ENCODE measurements around the gene ELL2. TPM values are rescaled to one million over a fixed set of nuclear protein-coding genes. Genes with fewer than 3 reads are reported as not detected.

Gene ELL2
- total and polyA plus RNA-seq, 2 of the 13 experiments (the other 11 are each of a cell fraction or from before 2014, with no cell fraction given), result 78.9 to 97.1 TPM

DNA sequence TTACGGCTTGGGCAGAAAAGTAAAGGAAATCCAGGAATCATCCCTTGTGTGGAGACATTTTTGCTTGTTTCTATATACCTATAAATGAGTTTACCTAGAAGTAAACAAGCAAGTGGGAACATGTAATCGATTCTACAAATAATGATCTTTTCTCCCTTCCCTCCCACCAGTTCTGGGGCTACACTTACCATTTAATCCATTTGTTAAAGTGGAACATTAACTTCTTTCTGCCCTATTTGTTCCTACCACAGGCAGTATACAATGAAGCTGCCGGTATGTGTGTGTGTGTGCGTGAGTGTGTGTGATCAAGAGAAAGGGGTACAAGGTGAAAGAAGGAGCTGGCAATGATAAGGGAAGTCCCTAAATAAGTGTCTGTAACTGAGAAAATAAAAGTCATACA, 26.4 kb upstream of the ELL2 start (continued):
- TF ChIP-seq, protein P1, sequence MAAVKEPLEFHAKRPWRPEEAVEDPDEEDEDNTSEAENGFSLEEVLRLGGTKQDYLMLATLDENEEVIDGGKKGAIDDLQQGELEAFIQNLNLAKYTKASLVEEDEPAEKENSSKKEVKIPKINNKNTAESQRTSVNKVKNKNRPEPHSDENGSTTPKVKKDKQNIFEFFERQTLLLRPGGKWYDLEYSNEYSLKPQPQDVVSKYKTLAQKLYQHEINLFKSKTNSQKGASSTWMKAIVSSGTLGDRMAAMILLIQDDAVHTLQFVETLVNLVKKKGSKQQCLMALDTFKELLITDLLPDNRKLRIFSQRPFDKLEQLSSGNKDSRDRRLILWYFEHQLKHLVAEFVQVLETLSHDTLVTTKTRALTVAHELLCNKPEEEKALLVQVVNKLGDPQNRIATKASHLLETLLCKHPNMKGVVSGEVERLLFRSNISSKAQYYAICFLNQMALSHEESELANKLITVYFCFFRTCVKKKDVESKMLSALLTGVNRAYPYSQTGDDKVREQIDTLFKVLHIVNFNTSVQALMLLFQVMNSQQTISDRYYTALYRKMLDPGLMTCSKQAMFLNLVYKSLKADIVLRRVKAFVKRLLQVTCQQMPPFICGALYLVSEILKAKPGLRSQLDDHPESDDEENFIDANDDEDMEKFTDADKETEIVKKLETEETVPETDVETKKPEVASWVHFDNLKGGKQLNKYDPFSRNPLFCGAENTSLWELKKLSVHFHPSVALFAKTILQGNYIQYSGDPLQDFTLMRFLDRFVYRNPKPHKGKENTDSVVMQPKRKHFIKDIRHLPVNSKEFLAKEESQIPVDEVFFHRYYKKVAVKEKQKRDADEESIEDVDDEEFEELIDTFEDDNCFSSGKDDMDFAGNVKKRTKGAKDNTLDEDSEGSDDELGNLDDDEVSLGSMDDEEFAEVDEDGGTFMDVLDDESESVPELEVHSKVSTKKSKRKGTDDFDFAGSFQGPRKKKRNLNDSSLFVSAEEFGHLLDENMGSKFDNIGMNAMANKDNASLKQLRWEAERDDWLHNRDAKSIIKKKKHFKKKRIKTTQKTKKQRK (IDR thresholded peaks at IDR 0.05; ENCODE audit: low read length), result no peak
- TF ChIP-seq, protein P2, sequence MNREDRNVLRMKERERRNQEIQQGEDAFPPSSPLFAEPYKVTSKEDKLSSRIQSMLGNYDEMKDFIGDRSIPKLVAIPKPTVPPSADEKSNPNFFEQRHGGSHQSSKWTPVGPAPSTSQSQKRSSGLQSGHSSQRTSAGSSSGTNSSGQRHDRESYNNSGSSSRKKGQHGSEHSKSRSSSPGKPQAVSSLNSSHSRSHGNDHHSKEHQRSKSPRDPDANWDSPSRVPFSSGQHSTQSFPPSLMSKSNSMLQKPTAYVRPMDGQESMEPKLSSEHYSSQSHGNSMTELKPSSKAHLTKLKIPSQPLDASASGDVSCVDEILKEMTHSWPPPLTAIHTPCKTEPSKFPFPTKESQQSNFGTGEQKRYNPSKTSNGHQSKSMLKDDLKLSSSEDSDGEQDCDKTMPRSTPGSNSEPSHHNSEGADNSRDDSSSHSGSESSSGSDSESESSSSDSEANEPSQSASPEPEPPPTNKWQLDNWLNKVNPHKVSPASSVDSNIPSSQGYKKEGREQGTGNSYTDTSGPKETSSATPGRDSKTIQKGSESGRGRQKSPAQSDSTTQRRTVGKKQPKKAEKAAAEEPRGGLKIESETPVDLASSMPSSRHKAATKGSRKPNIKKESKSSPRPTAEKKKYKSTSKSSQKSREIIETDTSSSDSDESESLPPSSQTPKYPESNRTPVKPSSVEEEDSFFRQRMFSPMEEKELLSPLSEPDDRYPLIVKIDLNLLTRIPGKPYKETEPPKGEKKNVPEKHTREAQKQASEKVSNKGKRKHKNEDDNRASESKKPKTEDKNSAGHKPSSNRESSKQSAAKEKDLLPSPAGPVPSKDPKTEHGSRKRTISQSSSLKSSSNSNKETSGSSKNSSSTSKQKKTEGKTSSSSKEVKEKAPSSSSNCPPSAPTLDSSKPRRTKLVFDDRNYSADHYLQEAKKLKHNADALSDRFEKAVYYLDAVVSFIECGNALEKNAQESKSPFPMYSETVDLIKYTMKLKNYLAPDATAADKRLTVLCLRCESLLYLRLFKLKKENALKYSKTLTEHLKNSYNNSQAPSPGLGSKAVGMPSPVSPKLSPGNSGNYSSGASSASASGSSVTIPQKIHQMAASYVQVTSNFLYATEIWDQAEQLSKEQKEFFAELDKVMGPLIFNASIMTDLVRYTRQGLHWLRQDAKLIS (CRISPR knock-in tag; IDR thresholded peaks at IDR 0.05), result no peak
- TF ChIP-seq, protein P3, sequence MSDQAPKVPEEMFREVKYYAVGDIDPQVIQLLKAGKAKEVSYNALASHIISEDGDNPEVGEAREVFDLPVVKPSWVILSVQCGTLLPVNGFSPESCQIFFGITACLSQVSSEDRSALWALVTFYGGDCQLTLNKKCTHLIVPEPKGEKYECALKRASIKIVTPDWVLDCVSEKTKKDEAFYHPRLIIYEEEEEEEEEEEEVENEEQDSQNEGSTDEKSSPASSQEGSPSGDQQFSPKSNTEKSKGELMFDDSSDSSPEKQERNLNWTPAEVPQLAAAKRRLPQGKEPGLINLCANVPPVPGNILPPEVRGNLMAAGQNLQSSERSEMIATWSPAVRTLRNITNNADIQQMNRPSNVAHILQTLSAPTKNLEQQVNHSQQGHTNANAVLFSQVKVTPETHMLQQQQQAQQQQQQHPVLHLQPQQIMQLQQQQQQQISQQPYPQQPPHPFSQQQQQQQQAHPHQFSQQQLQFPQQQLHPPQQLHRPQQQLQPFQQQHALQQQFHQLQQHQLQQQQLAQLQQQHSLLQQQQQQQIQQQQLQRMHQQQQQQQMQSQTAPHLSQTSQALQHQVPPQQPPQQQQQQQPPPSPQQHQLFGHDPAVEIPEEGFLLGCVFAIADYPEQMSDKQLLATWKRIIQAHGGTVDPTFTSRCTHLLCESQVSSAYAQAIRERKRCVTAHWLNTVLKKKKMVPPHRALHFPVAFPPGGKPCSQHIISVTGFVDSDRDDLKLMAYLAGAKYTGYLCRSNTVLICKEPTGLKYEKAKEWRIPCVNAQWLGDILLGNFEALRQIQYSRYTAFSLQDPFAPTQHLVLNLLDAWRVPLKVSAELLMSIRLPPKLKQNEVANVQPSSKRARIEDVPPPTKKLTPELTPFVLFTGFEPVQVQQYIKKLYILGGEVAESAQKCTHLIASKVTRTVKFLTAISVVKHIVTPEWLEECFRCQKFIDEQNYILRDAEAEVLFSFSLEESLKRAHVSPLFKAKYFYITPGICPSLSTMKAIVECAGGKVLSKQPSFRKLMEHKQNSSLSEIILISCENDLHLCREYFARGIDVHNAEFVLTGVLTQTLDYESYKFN (CRISPR knock-in tag; conservative IDR thresholded peaks at IDR 0.05), result peak; percentile 86
- no peak for TF ChIP-seq PRPF4 (IDR thresholded peaks at IDR 0.05; ENCODE audit: low read depth, low read length, poor library complexity, severe bottlenecking)
- peak; percentile 69; the same call in 1 of the 2 replicates for TF ChIP-seq HDAC2 (CRISPR knock-in tag; IDR thresholded peaks at IDR 0.05)
- 0 out of 2 replicates have a peak, but pooled peaks have one; percentile 25 for TF ChIP-seq ZNF878 (CRISPR knock-in tag; IDR thresholded peaks at IDR 0.05)
- no peak for TF ChIP-seq SRY (CRISPR knock-in tag; IDR thresholded peaks at IDR 0.05)
- TF ChIP-seq TBX2 (CRISPR knock-in tag; IDR thresholded peaks at IDR 0.05; ENCODE audit: borderline replicate concordance), result peak; percentile 79
- TF ChIP-seq, protein P4, sequence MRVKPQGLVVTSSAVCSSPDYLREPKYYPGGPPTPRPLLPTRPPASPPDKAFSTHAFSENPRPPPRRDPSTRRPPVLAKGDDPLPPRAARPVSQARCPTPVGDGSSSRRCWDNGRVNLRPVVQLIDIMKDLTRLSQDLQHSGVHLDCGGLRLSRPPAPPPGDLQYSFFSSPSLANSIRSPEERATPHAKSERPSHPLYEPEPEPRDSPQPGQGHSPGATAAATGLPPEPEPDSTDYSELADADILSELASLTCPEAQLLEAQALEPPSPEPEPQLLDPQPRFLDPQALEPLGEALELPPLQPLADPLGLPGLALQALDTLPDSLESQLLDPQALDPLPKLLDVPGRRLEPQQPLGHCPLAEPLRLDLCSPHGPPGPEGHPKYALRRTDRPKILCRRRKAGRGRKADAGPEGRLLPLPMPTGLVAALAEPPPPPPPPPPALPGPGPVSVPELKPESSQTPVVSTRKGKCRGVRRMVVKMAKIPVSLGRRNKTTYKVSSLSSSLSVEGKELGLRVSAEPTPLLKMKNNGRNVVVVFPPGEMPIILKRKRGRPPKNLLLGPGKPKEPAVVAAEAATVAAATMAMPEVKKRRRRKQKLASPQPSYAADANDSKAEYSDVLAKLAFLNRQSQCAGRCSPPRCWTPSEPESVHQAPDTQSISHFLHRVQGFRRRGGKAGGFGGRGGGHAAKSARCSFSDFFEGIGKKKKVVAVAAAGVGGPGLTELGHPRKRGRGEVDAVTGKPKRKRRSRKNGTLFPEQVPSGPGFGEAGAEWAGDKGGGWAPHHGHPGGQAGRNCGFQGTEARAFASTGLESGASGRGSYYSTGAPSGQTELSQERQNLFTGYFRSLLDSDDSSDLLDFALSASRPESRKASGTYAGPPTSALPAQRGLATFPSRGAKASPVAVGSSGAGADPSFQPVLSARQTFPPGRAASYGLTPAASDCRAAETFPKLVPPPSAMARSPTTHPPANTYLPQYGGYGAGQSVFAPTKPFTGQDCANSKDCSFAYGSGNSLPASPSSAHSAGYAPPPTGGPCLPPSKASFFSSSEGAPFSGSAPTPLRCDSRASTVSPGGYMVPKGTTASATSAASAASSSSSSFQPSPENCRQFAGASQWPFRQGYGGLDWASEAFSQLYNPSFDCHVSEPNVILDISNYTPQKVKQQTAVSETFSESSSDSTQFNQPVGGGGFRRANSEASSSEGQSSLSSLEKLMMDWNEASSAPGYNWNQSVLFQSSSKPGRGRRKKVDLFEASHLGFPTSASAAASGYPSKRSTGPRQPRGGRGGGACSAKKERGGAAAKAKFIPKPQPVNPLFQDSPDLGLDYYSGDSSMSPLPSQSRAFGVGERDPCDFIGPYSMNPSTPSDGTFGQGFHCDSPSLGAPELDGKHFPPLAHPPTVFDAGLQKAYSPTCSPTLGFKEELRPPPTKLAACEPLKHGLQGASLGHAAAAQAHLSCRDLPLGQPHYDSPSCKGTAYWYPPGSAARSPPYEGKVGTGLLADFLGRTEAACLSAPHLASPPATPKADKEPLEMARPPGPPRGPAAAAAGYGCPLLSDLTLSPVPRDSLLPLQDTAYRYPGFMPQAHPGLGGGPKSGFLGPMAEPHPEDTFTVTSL (CRISPR knock-in tag; IDR thresholded peaks at IDR 0.05; ENCODE audit: borderline replicate concordance), result peak; percentile 61; the same call in 1 of the 2 replicates
- TF ChIP-seq AGO1 (IDR thresholded peaks at IDR 0.05; ENCODE audit: low read depth, low read length, poor library complexity, severe bottlenecking), result no peak
- no peak for TF ChIP-seq KAT7 (CRISPR knock-in tag; IDR thresholded peaks at IDR 0.05; ENCODE audit: borderline replicate concordance)
- no peak for TF ChIP-seq ZNF569 (CRISPR knock-in tag; IDR thresholded peaks at IDR 0.05; ENCODE audit: borderline replicate concordance)

All from HepG2 (cell line).